GM18909 (cell line): ENCODE measurements around the gene G3BP2.
"Not testable (repeated sequence)": the region's sequence is repeated elsewhere in the genome, so short reads cannot be mapped to it uniquely, and the experiment has no call there.

Experiments used
- ATAC-seq: cut with Tn5 transposase; IDR thresholded peaks from one replicate; pipeline ENCODE4 v1.9.1; 2021; ENCODE audit warnings: mild to moderate bottlenecking; ENCODE audit not compliant: unreplicated experiment, poor library complexity

The G3BP2 gene

GRCh38 chr4:75673027-75673958, at the start of gene G3BP2:
G3BP2 (minus strand) TSS chr4:75673411; CDS start chr4:75662025, 11,386 bp downstream.
- ATAC-seq: peak; percentile 96

- no peak for ATAC-seq
These were observed 49.2 kb upstream of the G3BP2 start for GRCh38 chr4:75722417-75722816.

- ATAC-seq: no peak
These were observed 45.3 kb upstream of the G3BP2 start for GRCh38 chr4:75718529-75718928.

- no peak for ATAC-seq
These were observed 44.2 kb upstream of the G3BP2 start for GRCh38 chr4:75717408-75717807.

GRCh38 chr4:75716054-75716453, 42.8 kb upstream of the G3BP2 start:
- not testable (repeated sequence) for ATAC-seq

GRCh38 chr4:75715105-75715799, 42.0 kb upstream of the G3BP2 start:
- ATAC-seq: no peak

GRCh38 chr4:75714704-75715103, 41.5 kb upstream of the G3BP2 start:
- no peak for ATAC-seq

- ATAC-seq: no peak
These were observed 40.8 kb upstream of the G3BP2 start for GRCh38 chr4:75714011-75714410.

GRCh38 chr4:75710246-75710645, 37.0 kb upstream of the G3BP2 start:
- no peak for ATAC-seq

- ATAC-seq: peak; percentile 72
These were observed 35.0 kb upstream of the G3BP2 start for GRCh38 chr4:75708218-75708691.

GRCh38 chr4:75705198-75705977, 32.2 kb upstream of the G3BP2 start:
- ATAC-seq: no peak

- no peak for ATAC-seq
These were observed 29.8 kb upstream of the G3BP2 start for GRCh38 chr4:75702919-75703411.

- no peak for ATAC-seq
These were observed 26.1 kb upstream of the G3BP2 start for GRCh38 chr4:75699299-75699698.

- peak; percentile 50 for ATAC-seq
These were observed 25.7 kb upstream of the G3BP2 start for GRCh38 chr4:75698963-75699228.

- ATAC-seq: peak; percentile 92
These were observed 25.2 kb upstream of the G3BP2 start for GRCh38 chr4:75698162-75698962.

- no peak for ATAC-seq
These were observed 23.4 kb upstream of the G3BP2 start for GRCh38 chr4:75696581-75696980.

GRCh38 chr4:75696071-75696470, 22.9 kb upstream of the G3BP2 start:
- ATAC-seq: peak; percentile 37

- ATAC-seq: not testable (repeated sequence)
These were observed 18.9 kb upstream of the G3BP2 start for GRCh38 chr4:75692066-75692465.

GRCh38 chr4:75687125-75687524, 13.9 kb upstream of the G3BP2 start:
- ATAC-seq: not testable (repeated sequence)

GRCh38 chr4:75686346-75686745, 13.1 kb upstream of the G3BP2 start:
- ATAC-seq: no peak
